NCI-H345 treated with DMSO at 0.1 percent for 48 hours (cell line): ENCODE results near the gene CTXN1.

Experiments used
- DNase-seq: peaks from one replicate; lab custom pipeline; 2025; ENCODE audit not compliant: unreplicated experiment; lab: John Stamatoyannopoulos, UW

CTXN1 gene

GRCh38 chr19:7877249-7877836 lies 48.6 kb downstream of the CTXN1 start:
- no peak for DNase-seq

- no peak for DNase-seq
Observed at GRCh38 chr19:7874897-7875273, 51.0 kb downstream of the CTXN1 start.
